Nephron progenitor cell (in vitro differentiated cells): ENCODE results near the gene IL6ST.
A peak's percentile ranks its signal among the peaks of the same experiment; 100 is the strongest.

Experiments
- DNase-seq: peaks from one replicate; pipeline ENCODE4 v3.0.0; 2021
- H3K27ac Mint-ChIP-seq: 2 replicates; pipeline ENCODE4 v1.8.0; 2021; ENCODE audit warnings: mild to moderate bottlenecking, moderate library complexity, mixed read lengths
- H3K27me3 Mint-ChIP-seq: 2 replicates; pipeline ENCODE4 v1.8.0; 2021; ENCODE audit warnings: mild to moderate bottlenecking, low read depth, mixed read lengths; ENCODE audit not compliant: poor library complexity
- H3K36me3 Mint-ChIP-seq: 2 replicates; pipeline ENCODE4 v1.8.0; 2021; ENCODE audit warnings: low read depth, mixed read lengths
- H3K4me1 Mint-ChIP-seq: 2 replicates; pipeline ENCODE4 v1.8.0; 2021; ENCODE audit warnings: mixed read lengths
- H3K4me3 Mint-ChIP-seq: 2 replicates; pipeline ENCODE4 v1.8.0; 2021; ENCODE audit warnings: mild to moderate bottlenecking, moderate library complexity, mixed read lengths
- H3K9me3 Mint-ChIP-seq: 2 replicates; pipeline ENCODE4 v1.8.0; 2021; ENCODE audit warnings: mild to moderate bottlenecking, moderate library complexity, mixed read lengths
- CTCF ChIP-seq: fragments of 200-600 bp; sonication (generic); IDR thresholded peaks from 2 replicates; pipeline ENCODE4 v1.5.0; 2021; ENCODE audit warnings: antibody characterized with exemption

The IL6ST gene

GRCh38 chr5:55923865-55924500 lies 70.8 kb downstream of the IL6ST start:
- peaks cover 3% of the 10 kb centered on the region for H3K9me3 Mint-ChIP-seq
- H3K27me3 Mint-ChIP-seq = peaks cover 14% of the 10 kb centered on the region
- DNase-seq = no peak
- peaks cover 32% of the 10 kb centered on the region for H3K4me1 Mint-ChIP-seq
- no peaks in the 10 kb centered on the region for H3K36me3 Mint-ChIP-seq
- H3K27ac Mint-ChIP-seq = no peak overlapping the region
- no peak overlapping the region for H3K4me3 Mint-ChIP-seq
- no peak for TF ChIP-seq CTCF

- TF ChIP-seq CTCF = no peak
- Mint-ChIP-seq H3K27me3 (peaks cover 14% of the 10 kb centered on the region), H3K27ac (no peak overlapping the region), H3K9me3 (peaks cover 3% of the 10 kb centered on the region), H3K4me3 (no peak overlapping the region), H3K36me3 (no peaks in the 10 kb centered on the region), H3K4me1 (peaks cover 39% of the 10 kb centered on the region)
- DNase-seq = no peak
Measured at GRCh38 chr5:55923177-55923771, 71.5 kb downstream of the IL6ST start.

- peaks cover 3% of the 10 kb centered on the region for H3K9me3 Mint-ChIP-seq
- H3K4me3 Mint-ChIP-seq = no peak overlapping the region
- no peak for DNase-seq
- H3K27ac Mint-ChIP-seq = no peak overlapping the region
- no peaks in the 10 kb centered on the region for H3K36me3 Mint-ChIP-seq
- H3K4me1 Mint-ChIP-seq = peaks cover 48% of the 10 kb centered on the region
- peaks cover 14% of the 10 kb centered on the region for H3K27me3 Mint-ChIP-seq
- no peak for TF ChIP-seq CTCF
Measured at GRCh38 chr5:55921617-55922016, 73.1 kb downstream of the IL6ST start.

- H3K36me3 Mint-ChIP-seq = no peaks in the 10 kb centered on the region
- no peak overlapping the region for H3K27ac Mint-ChIP-seq
- peaks cover 48% of the 10 kb centered on the region for H3K4me1 Mint-ChIP-seq
- H3K4me3 Mint-ChIP-seq = no peak overlapping the region
- H3K27me3 Mint-ChIP-seq = peaks cover 10% of the 10 kb centered on the region
- DNase-seq = no peak
- peaks cover 3% of the 10 kb centered on the region for H3K9me3 Mint-ChIP-seq
- no peak for TF ChIP-seq CTCF
Measured at GRCh38 chr5:55920784-55921183, 74.0 kb downstream of the IL6ST start.

- peak overlapping the region; percentile 2 for H3K27ac Mint-ChIP-seq
- H3K4me3 Mint-ChIP-seq = no peak overlapping the region
- H3K4me1 Mint-ChIP-seq = peaks cover 48% of the 10 kb centered on the region
- no peaks in the 10 kb centered on the region for H3K36me3 Mint-ChIP-seq
- H3K27me3 Mint-ChIP-seq = peaks cover 6% of the 10 kb centered on the region
- no peak for TF ChIP-seq CTCF
- no peak for DNase-seq
- H3K9me3 Mint-ChIP-seq = no peaks in the 10 kb centered on the region
Measured at GRCh38 chr5:55919625-55920024, 75.1 kb downstream of the IL6ST start.
